Thoracic aorta (tissue), 2 donors: ENCODE measurements around the gene HDAC4. TPM values are rescaled to one million over a fixed set of nuclear protein-coding genes. Genes with fewer than 3 reads are reported as not detected.

Experiments used
- ATAC-seq: fragments of 150-250 bp; one replicate; pipeline ENCODE4 v1.8.0; 2017; ENCODE audit warnings: low read depth; ENCODE audit not compliant: insufficient number of reproducible peaks, low FRiP score
- DNase-seq: peaks from one replicate; pipeline ENCODE4 v3.0.0-alpha.2; 2020; ENCODE audit warnings: low spot score
- H3K27ac ChIP-seq, 2 donors: fragments of 200-600 bp; sonication (generic); 1 replicate in 1 of 2; 2 replicates in 1 of 2; pipeline ENCODE4 v1.5.1; 2016; ENCODE audit warnings: mild to moderate bottlenecking in 2 of 2, moderate library complexity in 2 of 2
- H3K27me3 ChIP-seq: fragments of 200-600 bp; sonication (generic); replicated peaks from 2 replicates; pipeline ENCODE4 v1.6.0; 2016; ENCODE audit warnings: mild to moderate bottlenecking; ENCODE audit not compliant: insufficient read depth
- H3K36me3 ChIP-seq: fragments of 200-600 bp; sonication (generic); one replicate; pipeline ENCODE4 v1.5.1; 2016
- H3K4me1 ChIP-seq, 2 donors: fragments of 200-600 bp; sonication (generic); 1 replicate in 1 of 2; 2 replicates in 1 of 2; pipeline versions ENCODE4 v1.5.1 to v1.6.0; 2016; ENCODE audit warnings: low read depth in 2 of 2, mild to moderate bottlenecking in 1 of 2; ENCODE audit not compliant: control insufficient read depth in 1 of 2
- H3K4me3 ChIP-seq: fragments of 200-600 bp; sonication (generic); 2 replicates; pipeline ENCODE4 v1.5.1; 2016; ENCODE audit warnings: mild to moderate bottlenecking
- H3K9me3 ChIP-seq: fragments of 200-600 bp; sonication (generic); 2 replicates; pipeline ENCODE4 v1.5.1; 2016
- total RNA-seq, 2 donors: library from RNA; depleted of rRNA; stranded (reverse); fragments of >200 nt; gene quantifications; one replicate each; pipeline versions ENCODE4 v1.1.0 to v1.2.3, GENCODE V29; 2016
- TF ChIP-seq, protein P1 (sequence below): fragments of 200-600 bp; sonication (generic); IDR thresholded peaks from one replicate; pipeline ENCODE4 v1.5.1; 2019; ENCODE audit warnings: antibody characterized with exemption

Gene HDAC4
- total RNA-seq, 2 donors from 2014 or later: 79.2 to 163 TPM

DNA sequence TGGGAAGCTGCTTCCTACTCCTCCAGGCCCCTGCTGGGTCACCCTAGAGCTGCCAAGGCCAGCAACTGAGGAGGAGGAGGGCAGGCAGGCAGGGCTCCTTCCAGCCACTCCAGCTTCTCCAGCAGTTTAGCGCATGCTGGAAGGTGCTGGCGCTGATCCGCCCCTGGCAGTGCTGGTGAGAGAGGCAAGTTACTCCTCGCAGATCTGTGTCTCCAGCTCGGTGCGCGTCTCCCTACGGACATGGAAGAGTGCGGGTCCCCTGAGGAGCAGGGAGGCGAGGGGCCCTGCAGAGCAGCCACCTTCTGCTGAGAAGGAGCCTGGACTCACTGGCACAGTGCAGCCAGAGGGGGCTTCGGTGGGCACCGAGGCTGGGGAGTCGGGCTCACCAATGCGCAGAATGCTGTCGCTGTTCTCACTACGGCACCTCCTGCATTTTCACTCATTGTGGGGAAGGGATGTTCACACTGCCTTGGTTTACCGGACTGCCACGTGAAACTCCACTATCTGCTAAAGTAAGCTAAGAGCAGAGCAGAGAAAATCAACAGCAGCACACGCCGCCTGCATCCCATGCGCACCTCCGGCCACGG, 206.0 kb downstream of the HDAC4 start:
- TF ChIP-seq, protein P1, sequence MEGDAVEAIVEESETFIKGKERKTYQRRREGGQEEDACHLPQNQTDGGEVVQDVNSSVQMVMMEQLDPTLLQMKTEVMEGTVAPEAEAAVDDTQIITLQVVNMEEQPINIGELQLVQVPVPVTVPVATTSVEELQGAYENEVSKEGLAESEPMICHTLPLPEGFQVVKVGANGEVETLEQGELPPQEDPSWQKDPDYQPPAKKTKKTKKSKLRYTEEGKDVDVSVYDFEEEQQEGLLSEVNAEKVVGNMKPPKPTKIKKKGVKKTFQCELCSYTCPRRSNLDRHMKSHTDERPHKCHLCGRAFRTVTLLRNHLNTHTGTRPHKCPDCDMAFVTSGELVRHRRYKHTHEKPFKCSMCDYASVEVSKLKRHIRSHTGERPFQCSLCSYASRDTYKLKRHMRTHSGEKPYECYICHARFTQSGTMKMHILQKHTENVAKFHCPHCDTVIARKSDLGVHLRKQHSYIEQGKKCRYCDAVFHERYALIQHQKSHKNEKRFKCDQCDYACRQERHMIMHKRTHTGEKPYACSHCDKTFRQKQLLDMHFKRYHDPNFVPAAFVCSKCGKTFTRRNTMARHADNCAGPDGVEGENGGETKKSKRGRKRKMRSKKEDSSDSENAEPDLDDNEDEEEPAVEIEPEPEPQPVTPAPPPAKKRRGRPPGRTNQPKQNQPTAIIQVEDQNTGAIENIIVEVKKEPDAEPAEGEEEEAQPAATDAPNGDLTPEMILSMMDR: no peak
- ATAC-seq (no peak), DNase-seq (no peak)
- H3K9me3 ChIP-seq: no peaks in the 10 kb centered on the region
- H3K27me3 ChIP-seq: no peaks in the 10 kb centered on the region
- H3K4me1 ChIP-seq: no peaks in the 10 kb centered on the region
- peaks cover 3% of the 10 kb centered on the region for H3K36me3 ChIP-seq
- no peak overlapping the region for H3K27ac ChIP-seq
- H3K4me3 ChIP-seq: no peak overlapping the region

DNA sequence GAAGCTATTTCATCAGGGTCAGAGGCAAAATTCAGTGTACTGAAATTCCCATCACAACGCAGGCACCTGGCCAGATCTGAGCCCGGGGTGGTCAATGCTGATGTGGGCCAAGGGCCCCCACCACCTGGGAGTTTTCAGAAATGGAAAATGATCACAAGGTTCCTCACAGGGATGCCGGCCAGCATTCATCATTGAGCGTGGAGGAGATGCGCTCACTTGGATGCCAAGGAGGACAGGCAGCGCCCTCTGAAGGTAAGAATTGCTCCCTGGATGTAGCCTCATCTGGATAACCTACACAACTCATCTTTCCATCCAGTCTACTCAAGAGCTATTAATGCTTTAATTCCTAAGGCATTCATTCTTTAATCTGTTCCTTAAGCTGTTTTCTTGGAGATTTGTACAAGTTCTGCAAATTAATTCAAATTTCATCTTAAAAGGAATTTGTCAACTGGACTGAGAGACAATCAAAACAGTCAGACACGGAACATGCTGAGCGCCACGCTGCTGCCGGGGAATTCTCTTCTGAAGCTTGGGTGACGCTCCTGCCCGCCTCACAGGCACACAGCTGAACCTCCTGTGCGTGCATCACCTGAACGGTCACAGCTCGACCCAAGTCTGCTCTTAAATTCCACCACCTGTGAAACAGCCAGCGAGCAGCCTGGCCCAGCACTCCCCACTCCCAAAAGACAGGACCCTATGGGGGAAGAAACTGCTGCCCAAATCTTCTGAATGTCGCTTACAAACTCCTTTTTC, 206.7 kb downstream of the HDAC4 start:
- ATAC-seq (no peak), DNase-seq (no peak)
- Histone ChIP-seq H3K4me3 (no peak overlapping the region), H3K27me3 (no peaks in the 10 kb centered on the region), H3K9me3 (no peaks in the 10 kb centered on the region), H3K4me1 (no peaks in the 10 kb centered on the region), H3K36me3 (peaks cover 3% of the 10 kb centered on the region), H3K27ac (no peak overlapping the region)
- TF ChIP-seq, protein P1: no peak

DNA sequence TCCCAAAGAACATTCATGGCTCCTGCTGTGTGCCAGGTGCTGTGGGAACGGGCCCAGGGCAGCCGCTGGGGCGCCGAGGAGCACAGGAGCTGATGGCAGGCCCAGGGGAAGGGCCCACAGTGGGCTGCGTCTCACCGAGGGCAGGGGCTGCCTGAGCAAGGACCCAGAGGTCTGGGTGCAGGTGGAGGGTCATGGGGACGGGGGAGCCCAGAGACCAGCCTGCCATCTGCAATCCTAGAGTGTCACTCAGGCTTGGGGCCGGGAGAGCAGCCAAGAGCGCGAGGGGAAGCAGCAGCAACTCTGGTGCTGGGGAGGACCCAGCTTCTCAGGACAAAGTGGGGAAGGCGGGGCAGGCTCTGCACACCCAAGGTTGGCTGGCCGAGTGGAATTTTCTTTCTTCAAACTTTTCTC, 207.4 kb downstream of the HDAC4 start:
- no peaks in the 10 kb centered on the region for H3K4me1 ChIP-seq
- no peak for ATAC-seq
- H3K27ac ChIP-seq: no peak overlapping the region
- no peak overlapping the region for H3K4me3 ChIP-seq
- no peak for DNase-seq
- H3K36me3 ChIP-seq: peaks cover 3% of the 10 kb centered on the region
- no peaks in the 10 kb centered on the region for H3K27me3 ChIP-seq
- TF ChIP-seq, protein P1: no peak
- no peaks in the 10 kb centered on the region for H3K9me3 ChIP-seq

DNA sequence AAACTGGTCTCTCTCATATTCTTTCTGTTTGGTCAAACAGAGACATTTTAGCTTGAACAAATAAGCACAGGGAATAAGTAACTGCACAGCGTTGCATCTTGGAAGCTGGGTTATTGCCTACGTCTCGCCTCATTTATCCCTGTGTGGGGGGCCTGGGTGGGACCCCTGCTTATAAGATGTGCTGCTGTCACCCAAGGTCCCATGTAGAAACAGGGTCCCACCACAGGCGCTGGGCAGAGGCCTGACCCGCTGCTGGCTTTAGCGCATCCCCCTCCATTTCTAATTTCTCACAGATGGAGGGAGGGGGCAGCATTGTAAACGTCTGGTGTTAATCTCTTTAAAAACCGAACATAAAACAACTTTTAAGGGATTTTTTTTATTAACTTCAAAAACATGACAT, 207.8 kb downstream of the HDAC4 start:
- ATAC-seq (no peak), DNase-seq (no peak)
- Histone ChIP-seq H3K4me1 (no peaks in the 10 kb centered on the region), H3K36me3 (no peaks in the 10 kb centered on the region), H3K27ac (no peak overlapping the region), H3K4me3 (no peak overlapping the region), H3K27me3 (no peaks in the 10 kb centered on the region), H3K9me3 (no peaks in the 10 kb centered on the region)
- TF ChIP-seq, protein P1: no peak

DNA sequence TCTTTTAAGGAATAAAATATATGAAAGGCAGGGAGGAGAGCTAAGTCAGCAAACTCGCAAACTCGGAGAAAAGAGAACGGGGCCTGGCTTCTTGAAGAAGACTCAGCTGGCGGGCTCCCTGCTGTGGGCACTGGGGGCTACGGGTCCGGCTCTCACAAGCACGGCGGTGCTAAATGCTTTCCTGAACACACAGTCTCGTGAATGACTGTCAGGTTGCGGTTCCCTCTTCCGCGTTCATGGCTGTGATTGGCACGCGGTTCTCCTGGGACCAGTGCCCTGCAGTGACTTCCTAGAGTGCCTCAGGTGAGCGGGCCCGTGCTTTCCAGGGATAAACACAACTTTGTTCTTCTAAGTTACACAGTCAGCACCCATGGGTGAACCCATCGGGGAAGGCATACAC, 208.4 kb downstream of the HDAC4 start:
- no peaks in the 10 kb centered on the region for H3K9me3 ChIP-seq
- no peak overlapping the region for H3K27ac ChIP-seq
- no peaks in the 10 kb centered on the region for H3K27me3 ChIP-seq
- DNase-seq (no peak), ATAC-seq (no peak)
- H3K4me1 ChIP-seq: no peaks in the 10 kb centered on the region
- TF ChIP-seq, protein P1: no peak
- no peaks in the 10 kb centered on the region for H3K36me3 ChIP-seq
- no peak overlapping the region for H3K4me3 ChIP-seq
